GM12875 (cell line): ENCODE data around the gene OR52E1.

ENCODE experiments used
- H3K4me3 ChIP-seq: one replicate; pipeline ENCODE4 v1.5.1; 2011; ENCODE audit warnings: low read depth, low read length, control low read depth
- TF ChIP-seq, protein P1 (sequence below): IDR thresholded peaks from 2 replicates; pipeline ENCODE4 v1.5.1; 2011; ENCODE audit warnings: low read depth, mild to moderate bottlenecking, control low read depth, inconsistent platforms, low read length, moderate library complexity, borderline replicate concordance; ENCODE audit not compliant: insufficient read depth

OR52E1 gene

DNA sequence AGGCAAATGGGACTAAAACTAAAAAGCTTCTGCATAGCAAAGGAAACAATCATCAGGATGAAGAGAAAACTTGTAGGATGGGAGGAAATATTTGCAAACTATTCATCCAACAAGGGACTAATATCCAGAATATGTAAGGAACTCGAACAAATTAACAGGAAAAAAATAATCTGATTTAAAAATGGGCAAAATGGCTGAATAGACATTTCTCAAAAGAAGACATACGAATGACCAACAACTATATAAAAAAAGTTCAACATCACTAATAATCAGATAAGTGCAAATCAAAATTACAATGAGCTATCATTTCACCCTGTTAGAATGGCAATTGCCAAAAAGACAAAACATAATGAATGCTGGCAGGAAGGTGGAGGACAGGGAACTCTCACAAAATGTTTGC is 12.0 kb downstream of the OR52E1 start:
- TF ChIP-seq, protein P1, sequence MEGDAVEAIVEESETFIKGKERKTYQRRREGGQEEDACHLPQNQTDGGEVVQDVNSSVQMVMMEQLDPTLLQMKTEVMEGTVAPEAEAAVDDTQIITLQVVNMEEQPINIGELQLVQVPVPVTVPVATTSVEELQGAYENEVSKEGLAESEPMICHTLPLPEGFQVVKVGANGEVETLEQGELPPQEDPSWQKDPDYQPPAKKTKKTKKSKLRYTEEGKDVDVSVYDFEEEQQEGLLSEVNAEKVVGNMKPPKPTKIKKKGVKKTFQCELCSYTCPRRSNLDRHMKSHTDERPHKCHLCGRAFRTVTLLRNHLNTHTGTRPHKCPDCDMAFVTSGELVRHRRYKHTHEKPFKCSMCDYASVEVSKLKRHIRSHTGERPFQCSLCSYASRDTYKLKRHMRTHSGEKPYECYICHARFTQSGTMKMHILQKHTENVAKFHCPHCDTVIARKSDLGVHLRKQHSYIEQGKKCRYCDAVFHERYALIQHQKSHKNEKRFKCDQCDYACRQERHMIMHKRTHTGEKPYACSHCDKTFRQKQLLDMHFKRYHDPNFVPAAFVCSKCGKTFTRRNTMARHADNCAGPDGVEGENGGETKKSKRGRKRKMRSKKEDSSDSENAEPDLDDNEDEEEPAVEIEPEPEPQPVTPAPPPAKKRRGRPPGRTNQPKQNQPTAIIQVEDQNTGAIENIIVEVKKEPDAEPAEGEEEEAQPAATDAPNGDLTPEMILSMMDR, result no peak
- no peak overlapping the region for H3K4me3 ChIP-seq

- H3K4me3 ChIP-seq, result no peak overlapping the region
- TF ChIP-seq, protein P1, result no peak
Observed at GRCh38 chr11:5083602-5084001, 14.2 kb downstream of the OR52E1 start.

GRCh38 chr11:5088556-5088955 is 19.2 kb downstream of the OR52E1 start:
- TF ChIP-seq, protein P1, result no peak

DNA sequence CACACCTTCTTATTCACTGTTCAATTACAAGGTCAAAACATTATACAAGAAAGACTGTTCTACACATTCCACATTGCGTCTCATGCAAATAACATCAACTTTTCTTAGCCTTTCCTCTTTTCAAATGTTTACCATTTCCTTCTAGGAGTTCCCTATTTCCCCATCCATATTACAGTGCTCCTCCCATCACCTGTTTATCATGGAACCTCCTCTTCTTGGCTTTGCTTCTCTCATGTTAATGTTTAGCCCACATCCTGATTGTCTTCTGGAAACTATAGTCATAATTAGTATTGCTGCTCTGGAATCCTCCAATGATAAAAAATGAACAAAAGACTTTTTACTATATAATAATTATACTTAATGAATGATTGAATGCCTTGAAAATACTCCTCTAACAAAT is 21.3 kb downstream of the OR52E1 start:
- H3K4me3 ChIP-seq, result no peak overlapping the region
- TF ChIP-seq, protein P1, result no peak

More at GRCh38 chr11:5088556-5088955, 19.2 kb downstream of the OR52E1 start:
- no peak overlapping the region for H3K4me3 ChIP-seq

DNA sequence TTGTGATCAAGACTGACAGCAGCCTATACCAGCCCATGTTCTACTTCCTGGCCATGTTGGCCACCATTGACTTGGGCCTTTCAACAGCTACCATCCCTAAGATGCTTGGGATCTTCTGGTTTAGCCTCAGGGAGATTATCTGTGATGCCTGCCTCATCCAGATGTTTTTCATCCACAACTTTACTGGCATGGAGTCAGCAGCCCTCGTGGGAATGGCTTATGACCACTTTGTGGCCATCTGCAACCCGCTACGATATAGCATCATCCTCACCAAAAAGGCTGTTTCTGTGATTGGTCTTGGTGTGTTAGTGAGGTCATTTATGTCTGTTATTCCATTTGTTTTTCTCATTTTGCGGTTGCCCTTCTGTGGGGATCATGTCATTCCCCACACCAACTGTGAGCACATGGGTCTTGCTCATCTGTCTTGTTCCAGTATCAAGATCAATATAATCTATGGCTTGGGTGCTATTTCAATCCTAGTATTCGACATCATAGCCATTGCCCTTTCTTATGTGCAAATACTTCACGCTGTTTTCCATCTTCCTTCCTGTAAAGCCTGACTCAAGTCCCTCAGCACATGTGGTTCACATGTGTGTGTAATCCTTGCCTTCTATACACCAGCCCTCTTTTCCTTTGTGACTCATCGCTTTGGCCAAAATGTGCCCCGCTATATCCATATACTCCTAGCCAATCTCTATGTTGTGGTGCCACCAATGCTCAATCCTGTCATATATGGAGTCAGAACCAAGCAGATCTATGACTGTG is 23.6 kb downstream of the OR52E1 start:
- TF ChIP-seq, protein P1, result no peak

GRCh38 chr11:5096011-5096410 is 26.6 kb downstream of the OR52E1 start:
- no peak overlapping the region for H3K4me3 ChIP-seq
- TF ChIP-seq, protein P1, result no peak

More for the DNA sequence above, 23.6 kb downstream of the OR52E1 start:
- no peak overlapping the region for H3K4me3 ChIP-seq

DNA sequence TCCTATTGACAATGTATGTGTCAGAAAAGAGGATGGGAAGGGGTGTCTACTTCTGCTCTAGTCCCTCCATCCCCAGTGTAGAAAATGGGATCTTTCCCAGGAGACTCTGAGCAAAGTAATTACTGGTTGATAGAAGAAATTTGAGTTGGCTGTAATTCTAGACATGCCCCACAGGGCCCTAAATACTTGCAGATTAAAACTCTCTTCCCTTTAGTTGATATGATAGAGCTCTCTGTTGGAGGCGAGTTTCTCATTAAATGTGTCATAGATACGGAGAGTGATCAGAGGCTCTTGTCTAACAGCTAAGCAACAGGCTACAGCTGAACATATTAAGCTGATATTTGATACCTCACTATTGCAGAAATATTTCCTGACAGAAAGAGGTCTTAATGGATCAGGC is 32.9 kb downstream of the OR52E1 start:
- no peak overlapping the region for H3K4me3 ChIP-seq
- TF ChIP-seq, protein P1, result no peak
